ENCODE measurements around the gene LMLN. TPM values are rescaled to one million over a fixed set of nuclear protein-coding genes. Genes with fewer than 3 reads are reported as not detected.

LMLN gene
- total and polyA plus RNA-seq, 2 donors from 2014 or later = 1.6 to 10.5 TPM

GRCh38 chr3:198032039-198032936 lies 72.3 kb downstream of the LMLN start:
- H3K9me3 ChIP-seq (ENCODE audit: control insufficient read depth in 2 of 3, insufficient read depth in 1 of 3, low read length in 3 of 3) = no peaks in the 10 kb centered on the region
- intact Hi-C loops (cut with DNase I) = no loop called here
- TF ChIP-seq CTCF (IDR thresholded peaks at IDR 0.05; ENCODE audit: borderline replicate concordance, extremely low read depth, insufficient read depth) = no peak
- H3K27me3 ChIP-seq (ENCODE audit: control insufficient read depth, insufficient read depth, low read length) = no peaks in the 10 kb centered on the region
- no peak overlapping the region for H3K9ac ChIP-seq (ENCODE audit: low read length in 3 of 3)
- DNase-seq (peak in 1 of 5 donors; percentile 12), FAIRE-seq (no peak)
- H3K36me3 ChIP-seq (ENCODE audit: control insufficient read depth in 2 of 3, insufficient read depth in 3 of 3, low read length in 3 of 3) = peaks cover 0 to 9% (median 0%) of the 10 kb centered on the region in 3 donors
- no peak overlapping the region for H3K4me3 ChIP-seq (ENCODE audit: low read length in 3 of 3)
- no peak overlapping the region for H3K27ac ChIP-seq (ENCODE audit: low read depth in 2 of 2, low read length in 2 of 2)
- no peaks in the 10 kb centered on the region for H3K4me1 ChIP-seq (ENCODE audit: control insufficient read depth in 2 of 3, insufficient read depth in 2 of 3, low read depth in 1 of 3, low read length in 3 of 3)

DNA sequence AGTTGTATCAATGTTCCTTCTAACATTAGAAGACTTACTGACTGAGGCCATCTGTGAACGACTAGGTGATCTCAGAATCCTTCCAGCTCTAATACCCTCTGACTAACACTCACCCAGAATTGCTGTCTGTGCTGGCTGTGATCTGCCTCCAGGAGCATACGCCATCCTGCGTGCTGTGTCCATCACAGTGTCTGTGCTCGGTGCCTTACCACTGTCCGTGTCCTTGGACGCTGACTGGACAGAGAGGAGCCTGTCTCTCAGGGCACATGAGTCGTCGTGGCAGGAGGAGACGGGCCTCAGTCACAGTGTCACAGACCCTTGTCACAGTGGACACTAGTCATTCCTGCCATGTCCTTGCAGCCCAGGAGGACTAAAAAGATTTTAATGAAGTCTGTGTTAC lies 83.1 kb downstream of the LMLN start:
- TF ChIP-seq CTCF (IDR thresholded peaks at IDR 0.05; ENCODE audit: borderline replicate concordance, extremely low read depth, insufficient read depth) = no peak
- Histone ChIP-seq H3K4me1 (ENCODE audit: control insufficient read depth in 2 of 3, insufficient read depth in 2 of 3, low read depth in 1 of 3, low read length in 3 of 3) (no peaks in the 10 kb centered on the region), H3K27me3 (ENCODE audit: control insufficient read depth, insufficient read depth, low read length) (no peaks in the 10 kb centered on the region), H3K27ac (ENCODE audit: low read depth in 2 of 2, low read length in 2 of 2) (no peak overlapping the region), H3K36me3 (ENCODE audit: control insufficient read depth in 2 of 3, insufficient read depth in 3 of 3, low read length in 3 of 3) (peaks cover 0 to 7% (median 2%) of the 10 kb centered on the region in 3 donors), H3K4me3 (ENCODE audit: low read length in 3 of 3) (no peak overlapping the region), H3K9ac (ENCODE audit: low read length in 3 of 3) (no peak overlapping the region), H3K9me3 (ENCODE audit: control insufficient read depth in 2 of 3, insufficient read depth in 1 of 3, low read length in 3 of 3) (no peaks in the 10 kb centered on the region)
- DNase-seq (no peak), FAIRE-seq (no peak)
- intact Hi-C loops (cut with DNase I) = no loop called here

DNA sequence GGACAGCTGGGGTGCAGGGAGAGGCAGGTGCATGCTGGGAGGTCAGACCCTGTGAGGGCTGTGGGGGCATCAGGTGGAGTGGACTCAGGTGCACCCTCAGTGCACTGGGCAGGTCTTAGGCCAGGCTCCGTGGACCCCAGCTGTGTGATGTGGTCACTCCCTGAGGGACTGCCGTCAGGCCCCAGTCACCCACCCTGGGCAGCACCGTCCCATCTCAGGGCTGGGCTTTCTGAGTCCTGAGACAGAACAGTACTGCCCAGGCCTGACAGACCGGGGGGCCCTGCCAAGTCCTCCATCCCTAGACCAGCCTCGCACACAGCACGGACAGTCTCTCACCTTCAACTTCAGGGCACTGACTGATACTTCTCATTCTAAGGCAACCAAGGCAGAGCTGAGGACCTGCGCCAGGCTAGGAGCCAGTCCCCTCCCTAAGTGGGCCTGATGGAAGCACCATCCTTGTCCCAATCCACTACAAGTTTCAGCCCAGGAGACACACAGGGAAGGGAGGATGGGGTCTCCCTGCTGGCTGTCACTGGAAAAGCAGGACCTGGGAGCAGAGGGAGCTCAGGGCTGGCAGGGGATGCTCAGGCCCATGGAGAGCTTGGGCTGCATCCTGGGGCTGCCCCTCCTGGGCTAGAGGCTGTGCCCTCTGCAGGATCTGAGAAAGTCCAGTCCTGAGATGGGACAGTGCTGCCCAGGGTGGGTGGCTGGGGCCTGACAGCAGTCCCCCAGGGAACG lies 86.3 kb downstream of the LMLN start:
- Histone ChIP-seq H3K36me3 (ENCODE audit: control insufficient read depth in 2 of 3, insufficient read depth in 3 of 3, low read length in 3 of 3) (no peaks in the 10 kb centered on the region), H3K9ac (ENCODE audit: low read length in 3 of 3) (no peak overlapping the region), H3K4me3 (ENCODE audit: low read length in 3 of 3) (no peak overlapping the region), H3K9me3 (ENCODE audit: control insufficient read depth in 2 of 3, insufficient read depth in 1 of 3, low read length in 3 of 3) (no peaks in the 10 kb centered on the region), H3K27me3 (ENCODE audit: control insufficient read depth, insufficient read depth, low read length) (no peaks in the 10 kb centered on the region), H3K4me1 (ENCODE audit: control insufficient read depth in 2 of 3, insufficient read depth in 2 of 3, low read depth in 1 of 3, low read length in 3 of 3) (no peaks in the 10 kb centered on the region), H3K27ac (ENCODE audit: low read depth in 2 of 2, low read length in 2 of 2) (no peak overlapping the region)
- DNase-seq (no peak), FAIRE-seq (no peak)
- intact Hi-C loops (cut with DNase I) = no loop called here
- TF ChIP-seq CTCF (IDR thresholded peaks at IDR 0.05; ENCODE audit: borderline replicate concordance, extremely low read depth, insufficient read depth) = no peak
